ENCODE measurements around the gene SH2D7. TPM values are rescaled to one million over a fixed set of nuclear protein-coding genes. Genes with fewer than 3 reads are reported as not detected.

Gene SH2D7
- total RNA-seq, 1 experiment from 2014 or later: not detected

DNA sequence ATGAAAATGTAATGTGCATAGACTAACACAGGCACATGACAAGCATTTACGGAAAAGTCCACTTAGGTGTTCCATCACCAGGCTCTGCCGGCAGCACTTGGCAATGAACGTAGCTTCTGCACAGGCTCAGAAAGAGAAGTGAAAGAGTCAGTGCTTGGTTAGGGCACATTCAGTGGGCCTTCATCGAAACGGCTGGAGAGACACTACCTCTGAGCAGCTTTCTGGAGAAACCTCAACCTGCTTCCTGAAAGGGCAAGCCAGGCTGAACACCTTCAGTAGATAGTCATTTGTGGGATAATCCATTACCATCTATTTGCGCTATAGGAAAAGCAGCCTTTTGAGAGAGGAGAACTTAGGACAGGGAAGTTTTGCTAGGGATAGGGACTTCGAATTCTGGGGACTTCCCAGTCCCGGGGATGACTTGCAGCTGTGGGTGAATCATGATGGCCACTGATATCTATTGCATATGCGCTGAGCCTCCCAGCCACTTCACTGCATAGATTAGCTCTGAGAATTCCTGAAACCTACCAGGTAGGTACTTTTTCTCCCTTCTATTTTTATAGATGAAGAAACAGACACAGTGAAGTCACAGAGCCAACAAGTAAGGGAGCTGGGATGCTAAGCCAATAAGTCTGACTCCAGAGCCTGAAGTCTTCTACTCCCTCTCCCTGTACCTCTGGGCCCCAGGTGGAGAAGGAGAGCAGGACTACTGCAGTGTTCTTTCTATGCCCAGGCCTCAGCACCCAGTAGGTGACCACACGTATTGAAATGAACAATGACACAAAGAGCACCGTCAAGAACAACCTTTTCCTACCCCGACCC, 4.2 kb upstream of the SH2D7 start:
- no peak overlapping the region for H3K18ac ChIP-seq (ENCODE audit: insufficient read length, low read depth, low read length)
- H3K27ac Mint-ChIP-seq: no peak overlapping the region

More for the DNA sequence above, 4.2 kb upstream of the SH2D7 start:
- Histone ChIP-seq H3T11ph (ENCODE audit: low read length) (no peak overlapping the region), H4K5ac (ENCODE audit: insufficient read length, low read depth, low read length) (no peak overlapping the region), H3K4me2 (ENCODE audit: insufficient read depth, insufficient read length, low read length) (no peak overlapping the region), H4K8ac (replicated peaks; ENCODE audit: insufficient read length, low read depth, low read length) (no peak overlapping the region), H3K9ac (ENCODE audit: extremely low read depth, insufficient read length, low read length) (no peak overlapping the region), H2AFZ (ENCODE audit: low read length) (no peak overlapping the region), H3K4me1 (ENCODE audit: insufficient read depth, low read length) (no peaks in the 10 kb centered on the region), H2BK15ac (ENCODE audit: low read depth, low read length) (no peak overlapping the region), H2BK120ac (ENCODE audit: low read depth, low read length, poor library complexity, severe bottlenecking) (no peak overlapping the region), H4K91ac (ENCODE audit: insufficient read length, low read depth, low read length) (no peak overlapping the region), H3K27me3 (ENCODE audit: insufficient read depth, low read length) (no peaks in the 10 kb centered on the region), H3K23me2 (ENCODE audit: insufficient read length, low read depth, low read length, poor library complexity, severe bottlenecking) (no peaks in the 10 kb centered on the region), H3K23ac (ENCODE audit: insufficient read length, low read depth, low read length) (no peak overlapping the region), H2BK12ac (ENCODE audit: insufficient read length, low read depth, low read length) (no peak overlapping the region), H3K79me2 (ENCODE audit: insufficient read depth, low read length) (no peaks in the 10 kb centered on the region), H3K79me1 (ENCODE audit: insufficient read depth, low read depth, low read length, poor library complexity, severe bottlenecking) (no peaks in the 10 kb centered on the region), H4K20me1 (ENCODE audit: control insufficient read depth, insufficient read depth, insufficient read length) (no peaks in the 10 kb centered on the region), H3K14ac (ENCODE audit: insufficient read depth, low read length) (no peak overlapping the region), H3K4ac (ENCODE audit: low read depth, low read length) (no peak overlapping the region), H2BK20ac (ENCODE audit: low read depth, low read length, poor library complexity, severe bottlenecking) (no peak overlapping the region), H3K56ac (ENCODE audit: insufficient read length, low read depth, low read length) (no peak overlapping the region), H2AK5ac (ENCODE audit: insufficient read length, low read length) (no peak overlapping the region), H3K9me3 (ENCODE audit: control insufficient read depth, low read depth, low read length) (no peaks in the 10 kb centered on the region), H3K27ac (ENCODE audit: insufficient read length, low read depth, low read length) (no peak overlapping the region), H2BK5ac (ENCODE audit: insufficient read length, low read length) (no peak overlapping the region)
- WGBS (ENCODE audit: extremely low coverage, insufficient read length, low lambda C conversion rate): no CpG with 5 or more reads among the region's 12 CpGs
- H3K27me3 Mint-ChIP-seq (ENCODE audit: low read depth): peaks cover 30% of the 10 kb centered on the region
- H3K4me3 Mint-ChIP-seq: no peak overlapping the region
- peaks cover 0 to 3% of the 10 kb centered on the region in 2 experiments; a peak in 1 of 5 replicates for H3K9me3 Mint-ChIP-seq
- TF ChIP-seq, protein P1, sequence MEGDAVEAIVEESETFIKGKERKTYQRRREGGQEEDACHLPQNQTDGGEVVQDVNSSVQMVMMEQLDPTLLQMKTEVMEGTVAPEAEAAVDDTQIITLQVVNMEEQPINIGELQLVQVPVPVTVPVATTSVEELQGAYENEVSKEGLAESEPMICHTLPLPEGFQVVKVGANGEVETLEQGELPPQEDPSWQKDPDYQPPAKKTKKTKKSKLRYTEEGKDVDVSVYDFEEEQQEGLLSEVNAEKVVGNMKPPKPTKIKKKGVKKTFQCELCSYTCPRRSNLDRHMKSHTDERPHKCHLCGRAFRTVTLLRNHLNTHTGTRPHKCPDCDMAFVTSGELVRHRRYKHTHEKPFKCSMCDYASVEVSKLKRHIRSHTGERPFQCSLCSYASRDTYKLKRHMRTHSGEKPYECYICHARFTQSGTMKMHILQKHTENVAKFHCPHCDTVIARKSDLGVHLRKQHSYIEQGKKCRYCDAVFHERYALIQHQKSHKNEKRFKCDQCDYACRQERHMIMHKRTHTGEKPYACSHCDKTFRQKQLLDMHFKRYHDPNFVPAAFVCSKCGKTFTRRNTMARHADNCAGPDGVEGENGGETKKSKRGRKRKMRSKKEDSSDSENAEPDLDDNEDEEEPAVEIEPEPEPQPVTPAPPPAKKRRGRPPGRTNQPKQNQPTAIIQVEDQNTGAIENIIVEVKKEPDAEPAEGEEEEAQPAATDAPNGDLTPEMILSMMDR (conservative IDR thresholded peaks at IDR 0.05): no peak
- DNase-seq: no peak
- H3K36me3 Mint-ChIP-seq (ENCODE audit: insufficient read depth in 1 of 3, low read depth in 3 of 3): no peaks in the 10 kb centered on the region
- peaks cover 9 to 11% of the 10 kb centered on the region in 2 experiments for H3K4me1 Mint-ChIP-seq
